ENCODE results near the gene LRRC8B.
A peak's percentile ranks its signal among the peaks of the same experiment; 100 is the strongest.
"Not testable (repeated sequence)": the region's sequence is repeated elsewhere in the genome, so short reads cannot be mapped to it uniquely, and the experiment has no call there.

LRRC8B gene

GRCh38 chr1:89523572-89524368, 859 bp upstream of the LRRC8B start:
- DNase-seq (ENCODE audit: low read depth in 2 of 3, low spot score in 2 of 3) = peak in 2 of 3 experiments; percentile 32 to 37

GRCh38 chr1:89525169-89525855, 683 bp downstream of the LRRC8B start:
- DNase-seq (ENCODE audit: low read depth in 2 of 3, low spot score in 2 of 3) = peak in 2 of 3 experiments; percentile 8 to 34

- no peak for DNase-seq (ENCODE audit: low read depth in 2 of 3, low spot score in 2 of 3)
These were observed 2.6 kb downstream of the LRRC8B start for GRCh38 chr1:89527256-89527655.

GRCh38 chr1:89527750-89528381, 3.2 kb downstream of the LRRC8B start:
- no peak for DNase-seq (ENCODE audit: low read depth in 2 of 3, low spot score in 2 of 3)

- no peak for DNase-seq (ENCODE audit: low read depth in 2 of 3, low spot score in 2 of 3)
These were observed 3.8 kb downstream of the LRRC8B start for GRCh38 chr1:89528382-89528780.

- DNase-seq (ENCODE audit: low read depth in 2 of 3, low spot score in 2 of 3) = no peak
These were observed 4.6 kb downstream of the LRRC8B start for GRCh38 chr1:89529196-89529595.

- no peak for DNase-seq (ENCODE audit: low read depth in 2 of 3, low spot score in 2 of 3)
These were observed 5.9 kb downstream of the LRRC8B start for GRCh38 chr1:89530444-89531089.

GRCh38 chr1:89531480-89532139, 7.0 kb downstream of the LRRC8B start:
- no peak for DNase-seq (ENCODE audit: low read depth in 2 of 3, low spot score in 2 of 3)

GRCh38 chr1:89532228-89532627, 7.6 kb downstream of the LRRC8B start:
- no peak for DNase-seq (ENCODE audit: low read depth in 2 of 3, low spot score in 2 of 3)

GRCh38 chr1:89532866-89533265, 8.2 kb downstream of the LRRC8B start:
- DNase-seq (ENCODE audit: low read depth in 2 of 3, low spot score in 2 of 3) = no peak

- DNase-seq (ENCODE audit: low read depth in 2 of 3, low spot score in 2 of 3) = no peak
These were observed 10.9 kb downstream of the LRRC8B start for GRCh38 chr1:89535537-89535936.

- no peak for DNase-seq (ENCODE audit: low read depth in 2 of 3, low spot score in 2 of 3)
These were observed 12.1 kb downstream of the LRRC8B start for GRCh38 chr1:89536555-89537341.

- no peak for DNase-seq (ENCODE audit: low read depth in 2 of 3, low spot score in 2 of 3)
These were observed 13.7 kb downstream of the LRRC8B start for GRCh38 chr1:89538361-89538760.

GRCh38 chr1:89539128-89539527, 14.5 kb downstream of the LRRC8B start:
- no peak for DNase-seq (ENCODE audit: low read depth in 2 of 3, low spot score in 2 of 3)

GRCh38 chr1:89540406-89540970, 15.9 kb downstream of the LRRC8B start:
- DNase-seq (ENCODE audit: low read depth in 2 of 3, low spot score in 2 of 3) = no peak

GRCh38 chr1:89542345-89542744, 17.7 kb downstream of the LRRC8B start:
- no peak for DNase-seq (ENCODE audit: low read depth in 2 of 3, low spot score in 2 of 3)

- not testable (repeated sequence) for DNase-seq (ENCODE audit: low read depth in 2 of 3, low spot score in 2 of 3)
These were observed 19.0 kb downstream of the LRRC8B start for GRCh38 chr1:89543632-89544031.

GRCh38 chr1:89545264-89546038, 20.8 kb downstream of the LRRC8B start:
- DNase-seq (ENCODE audit: low read depth in 2 of 3, low spot score in 2 of 3) = no peak
